Peyer's patch (tissue), 4 donors: ENCODE data around the gene GNB1L.

Experiments
- CTCF ChIP-seq, 6 experiments: fragments of 450-650 bp in 4 of 6; fragments of 200-600 bp in 2 of 6; sonication (generic) in 1 of 6; IDR thresholded peaks; one replicate each; pipeline ENCODE4 v1.5.1; 2017 to 2019; ENCODE audit warnings: antibody characterized with exemption in 6 of 6, mild to moderate bottlenecking in 3 of 6, moderate library complexity in 1 of 6
- POLR2A ChIP-seq, 2 donors: fragments of 450-650 bp; IDR thresholded peaks; one replicate each; pipeline ENCODE4 v1.5.1; 2017; ENCODE audit warnings: antibody characterized with exemption in 2 of 2, mild to moderate bottlenecking in 2 of 2, moderate library complexity in 2 of 2

GRCh38 chr22:19789406-19789805 is 65.3 kb downstream of the GNB1L start:
- TF ChIP-seq CTCF (IDR thresholded peaks at IDR 0.05) (no peak), POLR2A (IDR thresholded peaks at IDR 0.05) (no peak)
